HUES64 (cell line): Measurements from ENCODE around the gene GMPR2.

Experiments
- H3K27ac ChIP-seq: 2 replicates; pipeline ENCODE4 v1.7.0; 2013; ENCODE audit warnings: low read depth, low read length, inconsistent platforms
- H3K27me3 ChIP-seq: 2 replicates; pipeline ENCODE4 v1.6.1; 2013; ENCODE audit warnings: mild to moderate bottlenecking, low read length; ENCODE audit not compliant: insufficient read depth
- H3K36me3 ChIP-seq: 2 replicates; pipeline ENCODE4 v1.6.1; 2013; ENCODE audit warnings: mild to moderate bottlenecking, low read length; ENCODE audit not compliant: insufficient read depth
- H3K4me1 ChIP-seq: 2 replicates; pipeline ENCODE4 v1.6.1; 2013; ENCODE audit warnings: mild to moderate bottlenecking, low read length, moderate library complexity; ENCODE audit not compliant: insufficient read depth
- H3K4me3 ChIP-seq: 2 replicates; pipeline ENCODE4 v1.5.1; 2013; ENCODE audit warnings: mild to moderate bottlenecking, low read length, moderate library complexity
- H3K9ac ChIP-seq: 2 replicates; pipeline ENCODE4 v1.6.1; 2013; ENCODE audit warnings: mild to moderate bottlenecking, low read depth, low read length
- H3K9me3 ChIP-seq: 2 replicates; pipeline ENCODE4 v1.6.1; 2013; ENCODE audit warnings: low read depth, low read length; ENCODE audit not compliant: insufficient read depth
- WGBS: fragments of 150-250, 120-280 bp; methylation state at CpG from one replicate; pipeline ENCODE4 v1.1.7; 2013; ENCODE audit warnings: missing lambda C conversion rate; 5-methylcytosine and 5-hydroxymethylcytosine counted together

Gene GMPR2

DNA sequence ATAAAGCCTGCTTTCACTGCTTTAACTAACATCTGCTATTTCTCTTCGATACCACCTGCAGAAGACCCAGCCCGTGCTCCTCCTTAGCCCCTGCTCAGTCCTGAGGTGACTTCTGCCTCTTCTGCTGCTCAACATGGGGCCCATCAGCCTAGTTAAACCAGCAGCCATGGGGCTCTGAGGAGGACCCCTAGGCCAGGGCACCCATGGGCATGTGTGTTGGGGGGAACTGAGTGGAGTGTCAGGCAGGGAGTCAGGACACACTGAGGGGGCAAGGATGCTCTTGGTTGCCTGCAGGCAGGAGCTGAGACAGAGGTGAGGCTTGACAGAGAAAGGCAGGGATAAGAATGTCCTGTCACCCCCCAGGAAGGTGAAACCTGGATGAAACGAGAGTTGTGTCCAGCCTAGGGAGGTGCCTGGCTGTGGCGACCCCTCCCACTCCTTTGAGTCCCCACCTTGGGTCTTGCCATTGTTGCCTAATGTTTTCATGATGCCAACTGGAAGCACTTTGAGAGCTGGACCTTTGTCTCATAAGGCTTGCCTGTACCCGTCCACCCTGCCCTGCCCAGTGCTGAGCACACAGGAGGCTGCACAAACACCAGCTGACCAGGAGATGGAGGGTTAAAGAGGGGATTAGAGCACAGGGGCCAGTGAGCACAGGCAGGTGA lies 51.2 kb downstream of the GMPR2 start:
- H3K27ac ChIP-seq, result no peak overlapping the region
- no peaks in the 10 kb centered on the region for H3K9me3 ChIP-seq
- H3K36me3 ChIP-seq, result no peaks in the 10 kb centered on the region
- no peak overlapping the region for H3K4me3 ChIP-seq
- WGBS, result 84% methylated on average over 5 of the region's 5 CpGs
- no peaks in the 10 kb centered on the region for H3K4me1 ChIP-seq
- no peak overlapping the region for H3K9ac ChIP-seq
- no peaks in the 10 kb centered on the region for H3K27me3 ChIP-seq

GRCh38 chr14:24284501-24285035 lies 51.8 kb downstream of the GMPR2 start:
- H3K36me3 ChIP-seq, result peaks cover 4% of the 10 kb centered on the region; the same call in 1 of the 2 replicates
- H3K27ac ChIP-seq, result no peak overlapping the region
- WGBS, result 81% methylated on average over 11 of the region's 11 CpGs
- no peaks in the 10 kb centered on the region for H3K9me3 ChIP-seq
- no peaks in the 10 kb centered on the region for H3K27me3 ChIP-seq
- H3K4me1 ChIP-seq, result no peaks in the 10 kb centered on the region
- no peak overlapping the region for H3K9ac ChIP-seq
- no peak overlapping the region for H3K4me3 ChIP-seq

- H3K27me3 ChIP-seq, result no peaks in the 10 kb centered on the region
- no peaks in the 10 kb centered on the region for H3K9me3 ChIP-seq
- H3K9ac ChIP-seq, result no peak overlapping the region
- peaks cover 11% of the 10 kb centered on the region for H3K36me3 ChIP-seq
- H3K4me1 ChIP-seq, result no peaks in the 10 kb centered on the region
- no peak overlapping the region for H3K27ac ChIP-seq
- WGBS, result 88% methylated on average over 4 of the region's 4 CpGs
- H3K4me3 ChIP-seq, result no peak overlapping the region
Measured at GRCh38 chr14:24285351-24285750, 52.6 kb downstream of the GMPR2 start.

DNA sequence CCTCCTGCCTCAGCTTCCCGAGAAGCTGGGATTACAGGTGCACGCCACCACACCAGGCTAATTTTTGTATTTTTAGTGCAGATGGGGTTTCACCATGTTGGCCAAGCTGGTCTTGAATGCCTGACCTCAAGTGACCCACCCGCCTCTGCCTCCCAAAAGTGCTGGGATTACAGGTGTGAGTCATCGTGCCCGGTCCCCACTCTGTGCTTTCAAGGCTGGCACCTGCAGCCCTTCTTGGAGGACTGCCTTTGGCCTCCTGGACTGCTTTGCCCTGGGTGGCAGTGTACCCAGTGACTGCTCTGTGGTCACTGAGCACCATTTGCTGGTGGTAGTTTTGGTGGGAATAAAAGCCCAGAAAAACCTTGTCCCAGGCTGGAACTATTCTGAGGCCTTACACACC lies 54.3 kb downstream of the GMPR2 start:
- Histone ChIP-seq H3K27me3 (no peaks in the 10 kb centered on the region), H3K36me3 (peaks cover 16% of the 10 kb centered on the region), H3K9ac (no peak overlapping the region), H3K27ac (no peak overlapping the region), H3K4me3 (no peak overlapping the region), H3K9me3 (no peaks in the 10 kb centered on the region), H3K4me1 (no peaks in the 10 kb centered on the region)
- WGBS, result 95% methylated on average over 5 of the region's 5 CpGs
